Gastrocnemius medialis (tissue), 4 donors: Measurements from ENCODE around the gene TMEM168. TPM values are rescaled to one million over a fixed set of nuclear protein-coding genes. Genes with fewer than 3 reads are reported as not detected.

Experiments used
- ATAC-seq, 2 donors: fragments of 150-250 bp; one replicate each; pipeline ENCODE4 v1.9.1; 2016
- DNase-seq, 2 donors: peaks; one replicate each; pipeline ENCODE4 v3.0.0-alpha.2; 2019
- H3K27ac ChIP-seq, 4 donors: fragments of 200-600 bp; sonication (generic); 1 replicate in 1 of 4; 2 replicates in 3 of 4; pipeline ENCODE4 v1.5.1; 2016 to 2018; ENCODE audit warnings: mild to moderate bottlenecking in 2 of 4, moderate library complexity in 1 of 4
- H3K27me3 ChIP-seq, 3 donors: fragments of 200-600 bp; sonication (generic) in 2 of 3; 1 replicate in 1 of 3; 2 replicates in 2 of 3; pipeline versions ENCODE4 v1.5.1 to v1.6.0; 2016 to 2019; ENCODE audit warnings: mild to moderate bottlenecking in 1 of 3, moderate library complexity in 1 of 3
- H3K36me3 ChIP-seq, 2 donors: fragments of 200-600 bp; sonication (generic) in 1 of 2; one replicate each; pipeline ENCODE4 v1.5.1; 2017 to 2018
- H3K4me1 ChIP-seq, 2 donors: fragments of 200-600 bp; sonication (generic) in 1 of 2; one replicate each; pipeline ENCODE4 v1.5.1; 2016 to 2017; ENCODE audit warnings: mild to moderate bottlenecking in 2 of 2
- H3K4me3 ChIP-seq, 4 donors: fragments of 200-600 bp; sonication (generic) in 3 of 4; 1 replicate in 1 of 4; 2 replicates in 3 of 4; pipeline ENCODE4 v1.5.1; 2016 to 2019; ENCODE audit warnings: mild to moderate bottlenecking in 2 of 4
- H3K9me3 ChIP-seq, 3 donors: fragments of 200-600 bp; sonication (generic) in 2 of 3; 1 replicate in 1 of 3; 2 replicates in 2 of 3; pipeline ENCODE4 v1.5.1; 2016 to 2019
- POLR2A ChIP-seq, 2 donors: fragments of 450-650 bp; IDR thresholded peaks; one replicate each; pipeline ENCODE4 v1.6.1; 2017; ENCODE audit warnings: antibody characterized with exemption in 2 of 2, mild to moderate bottlenecking in 2 of 2, moderate library complexity in 2 of 2
- in situ Hi-C, 4 donors: fragments of 200-750 bp; cut with MboI; loops; one replicate each; pipeline versions ENCODE4 v1.15.0 to v1.8.0; 2017; ENCODE audit warnings: low sequenced_read_pairs in 4 of 4
- intact Hi-C: fragments of 100-400 bp; cut with DNase I; formaldehyde crosslinking; loops from one replicate; pipeline ENCODE4 v1.15.1; 2023; ENCODE audit warnings: low total_unique reads
- total RNA-seq, 4 donors: library from RNA; depleted of rRNA; stranded (reverse); fragments of >200 nt; gene quantifications; one replicate each; pipeline versions ENCODE4 v1.1.0 to v1.2.3, GENCODE V29; 2016
- TF ChIP-seq, protein P1 (sequence below), 5 experiments: fragments of 450-650 bp in 3 of 5; fragments of 200-600 bp in 2 of 5; sonication (generic) in 2 of 5; IDR thresholded peaks in 4 of 5; conservative IDR thresholded peaks in 1 of 5; 1 replicate in 4 of 5; 2 replicates in 1 of 5; pipeline ENCODE4 v1.5.1; 2016 to 2019; ENCODE audit warnings: antibody characterized with exemption in 5 of 5, mild to moderate bottlenecking in 3 of 5, moderate library complexity in 3 of 5

TMEM168 gene
- total RNA-seq, 4 donors from 2014 or later: 6.0 to 10.9 (median 6.2) TPM

DNA sequence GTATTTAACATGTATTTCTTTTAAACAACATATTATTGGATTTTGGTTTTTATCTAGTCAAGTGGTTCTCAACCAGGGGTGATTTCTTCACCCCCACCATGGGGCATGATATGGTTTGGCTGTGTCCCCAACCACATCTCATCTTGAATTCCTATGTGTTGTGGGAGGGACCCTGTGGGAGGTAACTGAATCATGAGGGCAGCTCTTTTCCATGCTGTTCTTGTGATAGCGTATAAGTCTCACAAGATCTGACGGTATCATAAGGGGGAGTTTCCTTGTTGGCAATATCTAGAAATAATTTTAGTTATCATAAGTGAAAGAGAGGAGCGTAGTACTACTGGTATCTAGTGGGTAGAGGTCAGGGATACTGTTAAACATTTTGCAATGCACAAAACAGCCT is 37.6 kb downstream of the TMEM168 start:
- Histone ChIP-seq H3K27ac (no peak overlapping the region), H3K36me3 (no peaks in the 10 kb centered on the region), H3K27me3 (no peaks in the 10 kb centered on the region), H3K4me1 (no peaks in the 10 kb centered on the region), H3K4me3 (no peak overlapping the region), H3K9me3 (no peaks in the 10 kb centered on the region)
- in situ Hi-C loops (no loop called here), intact Hi-C loops (no loop called here)
- DNase-seq: no peak
- TF ChIP-seq, protein P1, sequence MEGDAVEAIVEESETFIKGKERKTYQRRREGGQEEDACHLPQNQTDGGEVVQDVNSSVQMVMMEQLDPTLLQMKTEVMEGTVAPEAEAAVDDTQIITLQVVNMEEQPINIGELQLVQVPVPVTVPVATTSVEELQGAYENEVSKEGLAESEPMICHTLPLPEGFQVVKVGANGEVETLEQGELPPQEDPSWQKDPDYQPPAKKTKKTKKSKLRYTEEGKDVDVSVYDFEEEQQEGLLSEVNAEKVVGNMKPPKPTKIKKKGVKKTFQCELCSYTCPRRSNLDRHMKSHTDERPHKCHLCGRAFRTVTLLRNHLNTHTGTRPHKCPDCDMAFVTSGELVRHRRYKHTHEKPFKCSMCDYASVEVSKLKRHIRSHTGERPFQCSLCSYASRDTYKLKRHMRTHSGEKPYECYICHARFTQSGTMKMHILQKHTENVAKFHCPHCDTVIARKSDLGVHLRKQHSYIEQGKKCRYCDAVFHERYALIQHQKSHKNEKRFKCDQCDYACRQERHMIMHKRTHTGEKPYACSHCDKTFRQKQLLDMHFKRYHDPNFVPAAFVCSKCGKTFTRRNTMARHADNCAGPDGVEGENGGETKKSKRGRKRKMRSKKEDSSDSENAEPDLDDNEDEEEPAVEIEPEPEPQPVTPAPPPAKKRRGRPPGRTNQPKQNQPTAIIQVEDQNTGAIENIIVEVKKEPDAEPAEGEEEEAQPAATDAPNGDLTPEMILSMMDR (IDR thresholded peaks at IDR 0.05 in 4 of 5, conservative IDR thresholded peaks at IDR 0.05 in 1 of 5): no peak
- no peak for TF ChIP-seq POLR2A (IDR thresholded peaks at IDR 0.05)
- no peak for ATAC-seq

DNA sequence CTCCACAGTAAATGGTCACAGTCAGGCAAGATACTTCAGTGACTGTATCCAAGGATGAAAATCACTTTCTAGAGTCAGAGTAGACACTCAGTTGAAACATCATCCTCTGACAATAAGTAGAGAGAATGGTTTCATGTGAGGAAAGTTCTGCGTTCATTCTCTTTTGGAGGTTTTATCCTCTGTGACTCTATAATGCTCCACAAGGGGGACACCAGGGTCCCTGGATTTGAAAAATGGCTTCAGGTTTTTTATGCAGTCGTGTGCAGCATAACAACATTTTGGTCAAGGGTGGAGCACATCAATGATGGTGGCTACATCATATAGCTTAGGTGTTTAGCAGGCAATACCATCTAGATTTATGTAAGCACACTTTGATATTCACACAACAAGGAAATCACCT is 40.4 kb downstream of the TMEM168 start:
- Histone ChIP-seq H3K4me1 (no peaks in the 10 kb centered on the region), H3K27me3 (no peaks in the 10 kb centered on the region), H3K4me3 (no peak overlapping the region), H3K9me3 (no peaks in the 10 kb centered on the region), H3K36me3 (no peaks in the 10 kb centered on the region), H3K27ac (no peak overlapping the region)
- ATAC-seq: no peak
- intact Hi-C loops (no loop called here), in situ Hi-C loops (no loop called here)
- no peak for DNase-seq
- no peak for TF ChIP-seq POLR2A (IDR thresholded peaks at IDR 0.05)
- TF ChIP-seq, protein P1 (IDR thresholded peaks at IDR 0.05 in 4 of 5, conservative IDR thresholded peaks at IDR 0.05 in 1 of 5): no peak

DNA sequence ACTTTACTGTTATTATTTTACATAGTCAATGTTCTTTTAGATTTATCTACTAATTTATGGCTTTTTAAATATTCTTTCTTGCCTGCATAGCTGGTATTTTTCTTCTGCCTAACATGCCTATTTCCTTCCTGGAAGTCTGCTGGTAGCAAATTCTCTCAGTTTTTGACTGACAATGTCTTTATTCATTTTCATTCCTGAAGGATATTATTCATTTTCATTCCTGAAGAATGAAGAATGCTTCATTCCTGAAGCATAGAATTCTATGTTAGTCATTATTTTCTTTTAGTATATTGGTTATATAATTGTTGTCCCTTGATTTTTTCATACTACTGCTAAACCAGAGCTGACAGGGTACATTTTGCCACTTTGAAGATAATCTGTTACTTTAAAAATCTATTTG is 41.8 kb downstream of the TMEM168 start:
- intact Hi-C loops: no loop called here
- TF ChIP-seq, protein P1 (IDR thresholded peaks at IDR 0.05 in 4 of 5, conservative IDR thresholded peaks at IDR 0.05 in 1 of 5): no peak
- TF ChIP-seq POLR2A (IDR thresholded peaks at IDR 0.05): no peak
- H3K27ac ChIP-seq: no peak overlapping the region
- no peaks in the 10 kb centered on the region for H3K36me3 ChIP-seq
- no peak for ATAC-seq
- in situ Hi-C loops: no loop called here
- H3K27me3 ChIP-seq: no peaks in the 10 kb centered on the region
- no peaks in the 10 kb centered on the region for H3K4me1 ChIP-seq
- H3K4me3 ChIP-seq: no peak overlapping the region
- no peaks in the 10 kb centered on the region for H3K9me3 ChIP-seq
- DNase-seq: no peak

DNA sequence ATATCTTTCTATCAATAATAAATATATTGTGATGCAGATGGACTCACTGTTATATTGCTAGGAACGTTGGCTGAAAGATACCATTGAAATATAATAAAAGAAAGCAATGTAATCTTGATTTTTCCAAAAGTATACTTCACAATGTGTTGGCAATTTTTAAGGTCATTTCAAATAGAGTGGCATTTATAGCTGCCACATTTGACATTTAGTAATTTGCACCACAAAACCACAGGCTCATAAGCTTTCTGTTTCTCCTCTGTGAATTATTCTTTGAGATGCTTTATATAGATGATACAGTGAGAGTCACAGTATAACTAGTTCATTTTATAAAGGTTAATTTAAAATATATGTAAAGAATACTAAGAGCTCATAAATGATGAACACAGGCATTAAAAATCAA is 44.6 kb downstream of the TMEM168 start:
- H3K4me1 ChIP-seq: no peaks in the 10 kb centered on the region
- H3K36me3 ChIP-seq: no peaks in the 10 kb centered on the region
- DNase-seq (no peak), ATAC-seq (no peak)
- intact Hi-C loops: no loop called here
- H3K27me3 ChIP-seq: no peaks in the 10 kb centered on the region
- TF ChIP-seq POLR2A (IDR thresholded peaks at IDR 0.05): no peak
- TF ChIP-seq, protein P1 (IDR thresholded peaks at IDR 0.05 in 4 of 5, conservative IDR thresholded peaks at IDR 0.05 in 1 of 5): no peak
- no peak overlapping the region for H3K4me3 ChIP-seq
- H3K27ac ChIP-seq: no peak overlapping the region
- in situ Hi-C loops: no loop called here
- no peaks in the 10 kb centered on the region for H3K9me3 ChIP-seq

DNA sequence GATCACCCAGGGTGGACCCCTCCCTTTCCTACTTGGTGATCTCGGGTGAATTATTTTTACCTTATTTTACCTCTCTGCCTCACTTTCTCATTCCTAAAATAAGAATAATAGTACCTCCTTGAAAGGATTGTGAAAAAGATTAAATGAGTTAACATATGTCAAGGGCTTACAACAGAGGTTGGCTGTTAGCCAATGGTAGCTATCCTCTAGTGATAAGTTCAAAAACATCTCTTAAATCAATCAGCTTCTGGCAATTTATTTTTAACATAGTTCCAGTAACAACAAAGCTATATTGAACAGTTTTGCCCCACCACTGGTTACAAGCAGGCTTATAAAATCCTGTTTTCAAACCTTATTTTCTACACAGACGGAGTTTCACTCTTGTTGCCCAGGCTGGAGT is 45.4 kb downstream of the TMEM168 start:
- in situ Hi-C loops (no loop called here), intact Hi-C loops (no loop called here)
- H3K36me3 ChIP-seq: no peaks in the 10 kb centered on the region
- no peaks in the 10 kb centered on the region for H3K9me3 ChIP-seq
- TF ChIP-seq POLR2A (IDR thresholded peaks at IDR 0.05): no peak
- TF ChIP-seq, protein P1 (IDR thresholded peaks at IDR 0.05 in 4 of 5, conservative IDR thresholded peaks at IDR 0.05 in 1 of 5): no peak
- H3K4me3 ChIP-seq: no peak overlapping the region
- no peaks in the 10 kb centered on the region for H3K4me1 ChIP-seq
- ATAC-seq: no peak
- DNase-seq: no peak
- no peaks in the 10 kb centered on the region for H3K27me3 ChIP-seq
- H3K27ac ChIP-seq: no peak overlapping the region
